HG02885 (cell line): ENCODE measurements around the gene PIP4K2B.
A peak's percentile ranks its signal among the peaks of the same experiment; 100 is the strongest.

Source experiments
- ATAC-seq: cut with Tn5 transposase; IDR thresholded peaks from one replicate; pipeline ENCODE4 v1.9.1; 2021; ENCODE audit warnings: mild to moderate bottlenecking; ENCODE audit not compliant: unreplicated experiment, poor library complexity

Gene PIP4K2B

DNA sequence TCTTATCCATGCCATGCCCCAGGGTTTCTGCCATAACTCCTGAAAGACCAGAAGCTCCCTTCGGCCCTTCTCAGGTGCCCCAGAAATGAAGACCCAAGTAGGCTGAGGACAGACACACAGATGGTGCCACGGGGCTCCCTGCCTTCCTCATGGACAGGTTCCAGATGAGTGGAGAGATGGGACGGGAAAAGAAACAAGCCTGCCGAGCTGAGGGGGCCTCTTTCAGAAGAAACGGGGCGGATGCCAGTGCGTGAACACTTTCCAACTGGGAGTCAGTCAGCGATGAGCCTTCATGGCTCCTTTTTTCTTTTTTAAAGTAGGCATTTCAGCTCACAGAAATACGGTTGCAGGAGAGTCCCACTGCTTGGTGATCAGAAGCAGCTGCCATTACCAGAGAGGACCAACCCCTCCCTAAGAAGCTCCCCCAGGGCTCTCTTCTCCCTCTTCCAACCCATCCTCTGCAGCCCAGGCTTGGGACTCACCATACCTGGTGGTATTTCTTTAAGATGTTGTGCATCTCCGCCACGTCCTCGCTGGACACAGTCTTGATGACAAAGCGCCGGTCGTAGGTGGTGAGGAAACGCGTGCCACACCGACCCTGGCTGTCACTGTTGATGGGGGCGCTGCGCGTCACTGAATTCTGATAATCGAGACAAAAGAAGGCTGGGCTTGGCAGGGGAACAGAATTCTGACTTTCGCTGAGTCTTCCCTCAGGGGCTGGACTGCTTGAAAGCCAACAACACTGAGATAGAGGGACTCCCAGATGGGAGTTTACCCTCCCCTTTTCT lies 19.2 kb downstream of the PIP4K2B start:
- no peak for ATAC-seq

DNA sequence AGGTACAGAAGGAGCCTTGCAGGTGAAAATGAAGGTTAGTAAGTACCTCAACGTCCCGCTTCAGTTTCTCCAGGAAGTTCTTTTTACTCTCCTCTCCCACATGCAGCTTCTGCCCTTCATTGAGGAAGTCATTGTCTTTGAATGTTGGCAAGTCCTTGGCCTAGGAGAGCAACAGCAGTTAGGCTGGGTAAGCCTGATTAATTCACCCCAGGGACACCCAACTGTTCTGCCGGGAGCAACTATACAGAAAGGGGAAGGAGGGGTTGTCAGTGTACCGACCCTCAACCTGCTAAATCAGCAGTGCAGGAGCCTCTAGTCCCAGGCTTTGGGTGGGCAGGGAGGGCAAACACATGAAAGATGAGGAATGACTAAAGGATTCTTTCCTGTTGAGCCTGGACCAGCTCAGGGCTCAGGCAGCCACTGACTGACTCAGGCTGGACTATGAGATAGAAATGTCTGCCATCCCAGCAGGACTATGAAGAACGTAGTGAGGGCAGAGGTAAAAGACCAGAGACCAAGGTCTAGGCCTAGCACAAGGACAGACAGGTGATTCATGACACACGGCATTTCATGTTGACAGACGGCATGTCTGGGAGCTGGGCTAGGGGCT lies 21.6 kb downstream of the PIP4K2B start:
- no peak for ATAC-seq

- no peak for ATAC-seq
These were observed 26.1 kb downstream of the PIP4K2B start for GRCh38 chr17:38773258-38773657.

DNA sequence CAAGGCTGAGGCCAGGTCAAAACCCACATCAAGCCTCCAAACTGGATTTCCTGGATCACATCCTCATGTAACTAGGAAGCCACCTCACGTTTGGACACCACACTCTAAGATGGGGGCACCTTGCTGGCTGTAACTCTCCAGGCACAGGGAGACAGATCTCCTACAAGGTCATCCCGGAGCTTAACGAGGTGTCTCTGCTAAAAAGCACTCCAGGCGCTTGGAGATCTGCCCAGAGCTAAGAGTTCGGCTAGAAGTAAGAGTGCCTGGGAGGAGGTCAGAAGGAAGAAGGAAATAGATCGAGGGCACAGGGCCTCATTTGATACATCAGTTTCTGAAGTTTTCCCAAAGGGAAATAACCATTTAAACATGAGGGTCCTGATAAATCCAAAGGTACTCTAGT lies 30.9 kb downstream of the PIP4K2B start:
- no peak for ATAC-seq

- no peak for ATAC-seq
These were observed 33.0 kb downstream of the PIP4K2B start for GRCh38 chr17:38766341-38766740.

GRCh38 chr17:38762231-38762630 lies 37.1 kb downstream of the PIP4K2B start:
- ATAC-seq: no peak

GRCh38 chr17:38761612-38762011 lies 37.7 kb downstream of the PIP4K2B start:
- no peak for ATAC-seq

DNA sequence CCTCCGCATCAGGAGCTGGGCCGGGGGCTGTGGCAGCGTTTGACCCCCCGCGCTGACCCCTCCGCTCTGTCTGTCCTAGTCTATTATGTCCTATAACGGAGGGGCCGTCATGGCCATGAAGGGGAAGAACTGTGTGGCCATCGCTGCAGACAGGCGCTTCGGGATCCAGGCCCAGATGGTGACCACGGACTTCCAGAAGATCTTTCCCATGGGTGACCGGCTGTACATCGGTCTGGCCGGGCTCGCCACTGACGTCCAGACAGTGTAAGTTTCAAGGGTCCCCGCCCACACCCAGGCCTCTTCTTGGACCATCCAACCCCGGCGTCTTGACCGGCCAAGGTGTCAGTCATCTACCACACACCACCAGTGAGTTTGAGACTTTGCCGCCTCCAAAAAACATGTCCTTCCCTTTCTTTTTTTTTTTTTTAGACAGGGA lies 46.3 kb downstream of the PIP4K2B start:
- no peak for ATAC-seq

- peak; percentile 86 for ATAC-seq
These were observed 46.9 kb downstream of the PIP4K2B start, which contains the start of gene PSMB3 for GRCh38 chr17:38752308-38753070. TSS of gene PSMB3 (plus strand) at chr17:38752741. CDS start at chr17:38752827, 86 bp downstream.

DNA sequence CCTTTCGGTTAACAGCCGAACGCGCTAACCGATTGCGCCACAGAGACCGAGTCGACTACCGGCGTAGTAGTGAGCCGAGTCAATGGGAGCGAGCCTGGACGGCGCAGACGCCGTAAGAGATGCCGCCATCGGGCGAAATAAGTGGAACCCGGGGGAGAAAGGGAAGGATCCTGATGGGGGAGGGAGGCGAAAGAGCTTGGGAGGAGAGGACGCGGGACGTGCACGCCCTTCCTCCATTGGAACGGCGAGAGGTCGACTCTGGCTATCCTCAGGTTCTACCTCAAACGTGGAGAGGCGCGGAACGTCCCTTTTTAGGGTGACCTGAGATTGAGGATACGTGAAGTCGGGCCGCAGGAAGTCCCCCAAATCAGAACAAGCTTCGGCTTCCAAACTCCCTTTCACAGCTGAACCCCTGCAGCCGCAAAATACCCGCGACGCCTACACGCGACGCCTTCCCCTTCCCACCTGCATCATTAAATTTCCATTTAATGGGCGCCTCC lies 47.5 kb downstream of the PIP4K2B start:
- peak; percentile 21 for ATAC-seq

DNA sequence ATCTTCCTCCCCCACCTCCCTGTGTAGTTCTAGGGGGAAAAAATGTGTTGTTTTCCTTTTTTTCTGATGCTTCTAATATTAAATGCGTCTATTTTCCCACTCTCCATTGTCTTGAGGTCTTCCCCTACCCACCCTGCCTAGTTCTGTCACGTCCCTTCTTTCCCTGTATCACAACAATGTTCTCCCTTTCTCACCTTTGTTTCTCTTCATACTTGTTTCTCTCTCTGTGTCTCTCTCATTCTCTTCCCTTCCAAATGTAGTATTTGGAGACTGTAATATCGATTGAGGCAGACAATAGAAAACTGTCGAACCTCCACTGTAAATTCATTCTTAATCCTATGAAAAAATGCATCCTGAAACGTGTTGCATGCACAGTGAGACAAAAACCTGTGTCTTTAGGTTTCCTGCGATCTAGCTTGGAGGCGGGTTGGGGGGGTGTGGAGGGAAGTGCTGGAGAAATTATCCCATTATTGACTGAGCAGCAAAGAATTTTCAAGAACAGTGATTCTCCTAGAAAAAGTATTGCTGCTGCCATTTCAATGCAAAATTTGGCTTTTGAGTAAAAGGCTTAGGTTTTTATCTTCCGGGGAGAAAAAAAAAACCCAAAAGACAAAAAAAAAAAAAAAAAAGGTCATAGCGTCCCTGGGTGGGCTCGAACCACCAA lies 48.1 kb downstream of the PIP4K2B start:
- no peak for ATAC-seq

GRCh38 chr17:38750312-38751121 lies 48.8 kb downstream of the PIP4K2B start:
- ATAC-seq: no peak

DNA sequence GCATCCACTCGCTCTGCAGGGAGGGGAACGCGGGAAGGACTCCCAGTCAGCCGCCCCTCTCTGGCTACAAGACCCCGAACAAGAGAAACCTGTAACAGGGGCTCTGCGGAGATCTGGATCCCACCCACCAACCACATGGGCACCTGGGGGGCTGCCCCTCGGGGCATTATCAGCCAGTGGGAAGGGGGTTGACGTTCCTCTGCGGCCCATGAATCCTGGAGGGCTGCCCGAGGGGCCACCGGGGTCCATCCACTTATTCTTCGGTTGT lies 49.4 kb downstream of the PIP4K2B start:
- ATAC-seq: no peak

DNA sequence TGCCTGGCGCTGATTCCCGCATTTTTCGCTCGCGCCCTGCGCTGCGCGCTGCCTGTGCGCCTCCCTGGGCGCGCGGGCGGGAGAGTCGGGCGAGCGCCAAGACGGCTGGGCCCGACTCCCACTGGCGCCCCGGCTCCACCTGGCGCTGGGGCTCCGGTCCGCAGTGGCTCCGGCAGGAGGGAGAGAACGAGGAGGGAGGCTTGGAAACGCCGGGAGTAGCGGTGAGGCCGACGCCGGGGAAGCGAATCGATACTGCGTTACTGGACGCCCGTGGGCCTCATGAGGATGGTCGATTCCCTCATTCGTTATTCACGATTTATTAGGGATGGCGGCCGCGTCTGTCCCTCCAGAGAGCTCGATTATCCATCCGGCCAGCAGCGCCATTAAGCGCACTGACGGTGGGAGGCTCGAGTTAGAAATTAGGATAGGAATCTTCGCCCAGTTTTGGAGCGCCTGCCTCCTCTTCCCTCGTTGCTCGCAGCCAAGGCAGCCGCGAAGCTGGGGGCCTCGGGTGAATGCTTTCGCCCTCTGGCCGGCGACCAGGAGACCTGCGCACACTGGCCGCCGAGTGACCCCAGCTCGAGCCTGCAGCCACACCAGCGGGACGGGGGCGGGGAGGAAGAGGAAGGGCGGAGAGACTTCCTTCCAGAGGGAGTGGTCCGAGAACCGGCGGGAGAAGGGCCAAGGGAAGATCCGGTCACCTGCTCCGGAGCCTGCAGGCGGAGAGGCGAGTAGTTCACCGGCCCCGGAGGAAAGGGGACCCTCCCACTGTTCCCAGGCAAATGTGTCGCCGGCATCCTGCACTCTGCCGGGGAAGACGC lies 49.9 kb downstream of the PIP4K2B start:
- no peak for ATAC-seq

- no peak for ATAC-seq
These were observed 50.5 kb downstream of the PIP4K2B start for GRCh38 chr17:38748892-38749222.

GRCh38 chr17:38748149-38748891 lies 51.0 kb downstream of the PIP4K2B start, which contains the start of gene PCGF2:
TSS of gene PCGF2 (minus strand) at chr17:38748336. CDS start at chr17:38740402, 7,934 bp downstream.
- no peak for ATAC-seq

GRCh38 chr17:38747463-38748148 lies 51.8 kb downstream of the PIP4K2B start:
- ATAC-seq: no peak
